ENCODE measurements around the gene TMEM100. TPM values are rescaled to one million over a fixed set of nuclear protein-coding genes. Genes with fewer than 3 reads are reported as not detected.

Gene TMEM100
- total RNA-seq, 5 donors from 2014 or later (not counting 1 experiment from before 2014, with no cell fraction given), result 0.35 TPM; not detected in 4

DNA sequence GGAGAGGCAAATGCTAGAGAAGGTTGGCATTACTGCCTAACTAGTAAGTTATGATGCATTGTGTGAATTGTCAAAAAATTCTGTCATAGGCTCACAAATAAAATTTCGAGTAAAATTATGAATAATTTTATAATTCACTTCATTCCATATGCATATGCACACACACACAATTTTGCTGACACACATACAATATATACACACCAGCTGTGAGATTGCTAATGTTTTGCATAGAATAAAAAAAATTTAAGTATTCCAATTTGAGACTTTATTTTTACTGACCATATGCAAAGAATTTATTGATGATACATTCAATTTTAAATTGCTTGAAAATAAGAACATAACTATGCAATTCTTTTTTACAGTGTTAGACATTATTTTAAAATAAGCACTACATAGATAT is 6.8 kb upstream of the TMEM100 start:
- Histone ChIP-seq H3K27ac (ENCODE audit: low read length) (no peak overlapping the region), H3K4me1 (ENCODE audit: control insufficient read depth in 1 of 2, extremely low read depth in 1 of 2, insufficient read depth in 2 of 2, low read length in 2 of 2) (no peaks in the 10 kb centered on the region), H3K36me3 (ENCODE audit: control insufficient read depth in 2 of 2, extremely low read depth in 1 of 2, insufficient read depth in 1 of 2, low read length in 1 of 2) (no peaks in the 10 kb centered on the region), H3K27me3 (replicated peaks in 1 of 2; ENCODE audit: control insufficient read depth in 2 of 2, extremely low read depth in 1 of 2, insufficient read depth in 2 of 2, low read length in 1 of 2) (peaks cover 3 to 5% of the 10 kb centered on the region in 2 experiments), H3K9me3 (no peaks in the 10 kb centered on the region), H3K4me3 (ENCODE audit: control insufficient read depth in 1 of 2, extremely low read depth in 1 of 2, low read length in 1 of 2) (no peak overlapping the region)
- H3K4me3 Mint-ChIP-seq, result no peak overlapping the region
- DNase-seq (no peak), ATAC-seq (replicated peaks in 1 of 4) (no peak)
- no peaks in the 10 kb centered on the region for H3K36me3 Mint-ChIP-seq
- no peaks in the 10 kb centered on the region for H3K4me1 Mint-ChIP-seq
- ChIA-PET POLR2A (no interaction called here), CTCF (interaction anchor here in 1 of 2 donors (0.8 kb wide), 1 partner anchor 21 kb away, joined by 3 read pairs; no protein-coding TSS in a partner anchor)
- peaks cover 37 to 47% of the 10 kb centered on the region in 2 donors for H3K27me3 Mint-ChIP-seq
- no peaks in the 10 kb centered on the region for H3K9me3 Mint-ChIP-seq
- WGBS (ENCODE audit: insufficient coverage), result no CpG with 5 or more reads among the region's 1 CpG
- H3K27ac Mint-ChIP-seq, result no peak overlapping the region

DNA sequence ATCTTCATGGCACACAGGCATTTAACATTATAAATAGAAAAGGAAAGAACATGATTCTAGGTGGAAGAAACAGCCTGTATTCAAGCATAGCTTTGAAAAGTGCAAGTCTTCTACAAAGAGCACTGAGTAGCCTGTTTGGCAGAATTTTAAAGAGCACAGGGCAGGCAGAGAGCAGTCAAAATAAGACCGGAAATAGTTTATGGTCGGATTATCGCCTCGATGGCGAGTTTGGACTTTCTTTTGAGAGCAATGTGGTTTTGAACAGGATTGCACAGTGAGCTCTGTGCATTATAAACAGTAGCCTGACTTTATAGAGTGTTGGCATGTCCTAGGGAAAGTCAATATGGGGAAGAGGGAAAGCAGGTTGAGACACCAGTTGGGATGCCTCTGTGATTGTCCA is 6.2 kb upstream of the TMEM100 start:
- no peak overlapping the region for H3K4me3 Mint-ChIP-seq
- 91% methylated on average over 5 of the region's 5 CpGs for WGBS (ENCODE audit: insufficient coverage)
- peaks cover 3 to 5% of the 10 kb centered on the region in 2 experiments for H3K27me3 ChIP-seq (replicated peaks in 1 of 2; ENCODE audit: control insufficient read depth in 2 of 2, extremely low read depth in 1 of 2, insufficient read depth in 2 of 2, low read length in 1 of 2)
- peaks cover 41 to 47% of the 10 kb centered on the region in 2 donors for H3K27me3 Mint-ChIP-seq
- no peaks in the 10 kb centered on the region for H3K9me3 Mint-ChIP-seq
- no peak overlapping the region for H3K27ac Mint-ChIP-seq
- ChIA-PET POLR2A (no interaction called here), CTCF (interaction anchor here in 1 of 2 donors (0.8 kb wide), 1 partner anchor 21 kb away, joined by 3 read pairs; no protein-coding TSS in a partner anchor)
- no peaks in the 10 kb centered on the region for H3K36me3 ChIP-seq (ENCODE audit: control insufficient read depth in 2 of 2, extremely low read depth in 1 of 2, insufficient read depth in 1 of 2, low read length in 1 of 2)
- no peak for ATAC-seq (replicated peaks in 1 of 4)
- no peaks in the 10 kb centered on the region for H3K9me3 ChIP-seq
- H3K4me1 ChIP-seq (ENCODE audit: control insufficient read depth in 1 of 2, extremely low read depth in 1 of 2, insufficient read depth in 2 of 2, low read length in 2 of 2), result no peaks in the 10 kb centered on the region
- H3K4me3 ChIP-seq (ENCODE audit: control insufficient read depth in 1 of 2, extremely low read depth in 1 of 2, low read length in 1 of 2), result no peak overlapping the region
- no peaks in the 10 kb centered on the region for H3K36me3 Mint-ChIP-seq
- DNase-seq, result no peak
- H3K27ac ChIP-seq (ENCODE audit: low read length), result no peak overlapping the region
- no peaks in the 10 kb centered on the region for H3K4me1 Mint-ChIP-seq

DNA sequence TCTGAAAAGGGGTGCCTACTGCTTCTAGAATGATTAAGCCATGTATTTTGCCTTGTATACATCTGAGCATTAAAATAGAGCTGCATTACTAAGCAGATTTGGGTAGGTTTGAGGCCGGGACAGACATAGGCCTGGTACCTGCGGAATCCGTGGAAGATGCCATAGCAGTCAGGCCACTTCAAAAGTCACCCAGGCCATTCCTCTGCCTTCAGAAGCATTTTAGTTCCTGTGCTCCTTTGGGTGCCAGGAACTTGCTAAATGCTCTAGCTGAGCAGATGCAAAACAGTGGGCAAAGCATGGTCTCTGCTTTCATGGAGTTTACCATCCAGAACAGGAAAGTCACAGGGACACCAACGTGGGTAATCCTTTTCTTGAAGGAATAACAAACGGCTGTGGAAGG is 5.7 kb upstream of the TMEM100 start:
- Histone ChIP-seq H3K36me3 (ENCODE audit: control insufficient read depth in 2 of 2, extremely low read depth in 1 of 2, insufficient read depth in 1 of 2, low read length in 1 of 2) (no peaks in the 10 kb centered on the region), H3K9me3 (no peaks in the 10 kb centered on the region), H3K27me3 (replicated peaks in 1 of 2; ENCODE audit: control insufficient read depth in 2 of 2, extremely low read depth in 1 of 2, insufficient read depth in 2 of 2, low read length in 1 of 2) (peaks cover 3 to 5% of the 10 kb centered on the region in 2 experiments), H3K4me1 (ENCODE audit: control insufficient read depth in 1 of 2, extremely low read depth in 1 of 2, insufficient read depth in 2 of 2, low read length in 2 of 2) (no peaks in the 10 kb centered on the region), H3K27ac (ENCODE audit: low read length) (no peak overlapping the region), H3K4me3 (ENCODE audit: control insufficient read depth in 1 of 2, extremely low read depth in 1 of 2, low read length in 1 of 2) (no peak overlapping the region)
- ATAC-seq (replicated peaks in 1 of 4) (no peak), DNase-seq (no peak)
- no peaks in the 10 kb centered on the region for H3K4me1 Mint-ChIP-seq
- H3K9me3 Mint-ChIP-seq, result no peaks in the 10 kb centered on the region
- ChIA-PET CTCF (interaction anchor here in 1 of 2 donors (0.7 kb wide), 1 partner anchor 11 kb away, joined by 12 read pairs; no protein-coding TSS in a partner anchor), POLR2A (no interaction called here)
- H3K36me3 Mint-ChIP-seq, result no peaks in the 10 kb centered on the region
- H3K4me3 Mint-ChIP-seq, result no peak overlapping the region
- WGBS (ENCODE audit: insufficient coverage), result 77% methylated on average over 4 of the region's 5 CpGs
- H3K27ac Mint-ChIP-seq, result no peak overlapping the region
- peaks cover 41 to 47% of the 10 kb centered on the region in 2 donors for H3K27me3 Mint-ChIP-seq

DNA sequence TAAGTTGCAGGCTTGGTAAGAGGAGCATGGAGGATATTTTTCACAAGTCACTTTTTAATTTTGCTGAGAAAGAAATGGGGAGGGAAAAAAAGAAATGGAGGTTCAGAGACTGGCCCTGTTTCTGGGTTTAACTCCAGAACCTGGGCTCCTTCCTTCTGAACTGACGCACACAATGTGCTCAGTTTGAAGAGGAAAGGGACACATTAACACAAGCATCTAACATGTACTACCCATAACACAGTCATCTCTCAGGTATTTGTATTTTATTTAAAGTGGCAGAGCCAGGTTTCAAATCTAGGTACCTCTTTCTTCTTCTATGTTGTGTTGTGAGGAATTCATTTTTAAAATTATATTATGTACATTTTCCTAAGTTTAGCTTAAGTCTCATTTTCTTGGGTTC is 5.3 kb upstream of the TMEM100 start:
- H3K27ac Mint-ChIP-seq, result no peak overlapping the region
- H3K36me3 ChIP-seq (ENCODE audit: control insufficient read depth in 2 of 2, extremely low read depth in 1 of 2, insufficient read depth in 1 of 2, low read length in 1 of 2), result no peaks in the 10 kb centered on the region
- H3K36me3 Mint-ChIP-seq, result no peaks in the 10 kb centered on the region
- H3K27ac ChIP-seq (ENCODE audit: low read length), result no peak overlapping the region
- H3K27me3 ChIP-seq (replicated peaks in 1 of 2; ENCODE audit: control insufficient read depth in 2 of 2, extremely low read depth in 1 of 2, insufficient read depth in 2 of 2, low read length in 1 of 2), result peaks cover 3 to 5% of the 10 kb centered on the region in 2 experiments
- H3K4me1 Mint-ChIP-seq, result no peaks in the 10 kb centered on the region
- H3K9me3 Mint-ChIP-seq, result no peaks in the 10 kb centered on the region
- ATAC-seq (replicated peaks in 1 of 4), result no peak
- POLR2A ChIA-PET, result no interaction called here
- no CpG with 5 or more reads among the region's 1 CpG for WGBS (ENCODE audit: insufficient coverage)
- no peaks in the 10 kb centered on the region for H3K9me3 ChIP-seq
- DNase-seq, result no peak
- H3K4me1 ChIP-seq (ENCODE audit: control insufficient read depth in 1 of 2, extremely low read depth in 1 of 2, insufficient read depth in 2 of 2, low read length in 2 of 2), result no peaks in the 10 kb centered on the region
- H3K4me3 Mint-ChIP-seq, result no peak overlapping the region
- peaks cover 41 to 48% of the 10 kb centered on the region in 2 donors for H3K27me3 Mint-ChIP-seq
- H3K4me3 ChIP-seq (ENCODE audit: control insufficient read depth in 1 of 2, extremely low read depth in 1 of 2, low read length in 1 of 2), result no peak overlapping the region
- CTCF ChIA-PET, result interaction anchor here in 1 of 2 donors (0.7 kb wide), 1 partner anchor 11 kb away, joined by 12 read pairs; no protein-coding TSS in a partner anchor

DNA sequence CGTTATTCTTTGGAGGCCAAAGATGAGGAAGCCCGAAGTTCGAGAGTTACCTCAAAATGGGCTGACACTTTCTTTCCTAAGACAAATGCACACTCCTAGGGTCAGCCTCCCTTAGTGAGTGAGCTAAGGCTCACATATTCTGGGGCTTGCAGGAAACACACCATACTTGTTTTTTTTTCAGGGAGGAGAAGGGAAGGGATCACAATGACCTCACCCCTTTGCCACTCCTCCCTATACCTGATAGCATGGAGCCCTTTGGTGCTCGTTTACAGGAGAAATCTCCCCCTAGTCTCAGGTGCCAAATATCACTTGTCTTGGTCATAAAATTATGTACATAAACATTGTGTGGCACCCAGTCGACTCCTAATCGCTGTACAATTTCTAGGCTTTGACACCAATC is 4.6 kb upstream of the TMEM100 start:
- 100% methylated on average over 3 of the region's 6 CpGs for WGBS (ENCODE audit: insufficient coverage)
- Mint-ChIP-seq H3K4me3 (no peak overlapping the region), H3K27me3 (peaks cover 45 to 49% of the 10 kb centered on the region in 2 donors), H3K9me3 (no peaks in the 10 kb centered on the region), H3K36me3 (no peaks in the 10 kb centered on the region), H3K27ac (no peak overlapping the region), H3K4me1 (no peaks in the 10 kb centered on the region)
- Histone ChIP-seq H3K4me1 (ENCODE audit: control insufficient read depth in 1 of 2, extremely low read depth in 1 of 2, insufficient read depth in 2 of 2, low read length in 2 of 2) (no peaks in the 10 kb centered on the region), H3K9me3 (no peaks in the 10 kb centered on the region), H3K4me3 (ENCODE audit: control insufficient read depth in 1 of 2, extremely low read depth in 1 of 2, low read length in 1 of 2) (no peak overlapping the region), H3K27me3 (replicated peaks in 1 of 2; ENCODE audit: control insufficient read depth in 2 of 2, extremely low read depth in 1 of 2, insufficient read depth in 2 of 2, low read length in 1 of 2) (peaks cover 3 to 5% of the 10 kb centered on the region in 2 experiments), H3K27ac (ENCODE audit: low read length) (no peak overlapping the region), H3K36me3 (ENCODE audit: control insufficient read depth in 2 of 2, extremely low read depth in 1 of 2, insufficient read depth in 1 of 2, low read length in 1 of 2) (no peaks in the 10 kb centered on the region)
- ChIA-PET CTCF (interaction anchor here in 1 of 2 donors (1.0 kb wide), 1 partner anchor 9 kb away, joined by 3 read pairs; no protein-coding TSS in a partner anchor), POLR2A (no interaction called here)
- ATAC-seq (replicated peaks in 1 of 4) (no peak), DNase-seq (no peak)

DNA sequence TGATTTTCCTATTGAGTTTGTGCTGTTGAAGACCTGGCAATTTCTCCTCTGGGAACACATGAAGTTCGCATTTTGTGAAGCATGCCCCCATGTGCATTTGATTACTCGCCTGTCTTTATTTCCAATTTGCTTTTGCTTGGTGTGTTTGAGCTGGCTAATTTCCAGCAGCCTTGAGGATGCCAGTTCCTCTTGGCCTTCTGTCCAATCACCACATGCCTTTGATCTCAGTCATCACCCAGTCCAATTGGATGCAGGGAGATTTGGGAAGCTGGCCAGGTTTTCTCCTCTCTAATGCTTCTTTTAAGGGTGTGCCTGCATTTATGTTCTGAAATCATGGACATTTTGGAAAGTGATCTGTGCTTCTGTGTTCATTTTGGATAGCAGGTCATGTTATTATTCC is 3.8 kb upstream of the TMEM100 start:
- H3K9me3 Mint-ChIP-seq, result no peaks in the 10 kb centered on the region
- ATAC-seq (replicated peaks in 1 of 4) (no peak), DNase-seq (no peak)
- H3K36me3 Mint-ChIP-seq, result no peaks in the 10 kb centered on the region
- no CpG with 5 or more reads among the region's 2 CpGs for WGBS (ENCODE audit: insufficient coverage)
- CTCF ChIA-PET, result interaction anchor here in 1 of 2 donors (1.0 kb wide), 1 partner anchor 8 kb away, joined by 3 read pairs; no protein-coding TSS in a partner anchor
- peaks cover 41 to 45% of the 10 kb centered on the region in 2 donors for H3K27me3 Mint-ChIP-seq
- POLR2A ChIA-PET, result no interaction called here
- H3K4me3 Mint-ChIP-seq, result no peak overlapping the region
- Histone ChIP-seq H3K4me3 (ENCODE audit: control insufficient read depth in 1 of 2, extremely low read depth in 1 of 2, low read length in 1 of 2) (no peak overlapping the region), H3K9me3 (no peaks in the 10 kb centered on the region), H3K36me3 (ENCODE audit: control insufficient read depth in 2 of 2, extremely low read depth in 1 of 2, insufficient read depth in 1 of 2, low read length in 1 of 2) (no peaks in the 10 kb centered on the region), H3K4me1 (ENCODE audit: control insufficient read depth in 1 of 2, extremely low read depth in 1 of 2, insufficient read depth in 2 of 2, low read length in 2 of 2) (no peaks in the 10 kb centered on the region), H3K27me3 (replicated peaks in 1 of 2; ENCODE audit: control insufficient read depth in 2 of 2, extremely low read depth in 1 of 2, insufficient read depth in 2 of 2, low read length in 1 of 2) (peaks cover 2 to 3% of the 10 kb centered on the region in 2 experiments), H3K27ac (ENCODE audit: low read length) (no peak overlapping the region)
- no peak overlapping the region for H3K27ac Mint-ChIP-seq
- H3K4me1 Mint-ChIP-seq, result no peaks in the 10 kb centered on the region

DNA sequence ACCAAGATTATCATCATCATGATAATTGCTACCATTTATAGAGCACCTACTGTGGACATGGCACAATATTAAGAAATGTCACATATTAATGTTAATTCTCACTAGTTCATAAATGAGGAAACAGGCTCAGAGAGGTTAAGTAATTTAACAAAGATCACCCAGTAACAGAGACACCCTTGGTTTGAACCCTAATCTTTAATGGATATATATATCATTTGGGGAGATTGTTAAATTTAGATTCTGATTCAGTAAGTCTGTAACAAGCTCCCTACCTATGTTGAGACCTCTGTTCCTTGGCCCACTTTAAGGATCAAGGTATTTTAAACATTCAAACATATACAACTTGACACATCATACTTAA is 804 bp upstream of the TMEM100 start:
- ATAC-seq (replicated peaks in 1 of 4) (no peak), DNase-seq (no peak)
- Mint-ChIP-seq H3K27ac (no peak overlapping the region), H3K9me3 (no peaks in the 10 kb centered on the region), H3K4me3 (no peak overlapping the region), H3K27me3 (peaks cover 39 to 42% of the 10 kb centered on the region in 2 donors), H3K36me3 (no peaks in the 10 kb centered on the region), H3K4me1 (no peaks in the 10 kb centered on the region)
- peaks cover 0 to 9% of the 10 kb centered on the region in 2 experiments for H3K27me3 ChIP-seq (replicated peaks in 1 of 2; ENCODE audit: control insufficient read depth in 2 of 2, extremely low read depth in 1 of 2, insufficient read depth in 2 of 2, low read length in 1 of 2)
- no peaks in the 10 kb centered on the region for H3K36me3 ChIP-seq (ENCODE audit: control insufficient read depth in 2 of 2, extremely low read depth in 1 of 2, insufficient read depth in 1 of 2, low read length in 1 of 2)
- H3K9me3 ChIP-seq, result no peaks in the 10 kb centered on the region
- no peak overlapping the region for H3K4me3 ChIP-seq (ENCODE audit: control insufficient read depth in 1 of 2, extremely low read depth in 1 of 2, low read length in 1 of 2)
- no peaks in the 10 kb centered on the region for H3K4me1 ChIP-seq (ENCODE audit: control insufficient read depth in 1 of 2, extremely low read depth in 1 of 2, insufficient read depth in 2 of 2, low read length in 2 of 2)
- ChIA-PET CTCF (interaction anchor here in 1 of 2 donors (1.6 kb wide), 1 partner anchor 8 kb away, joined by 5 read pairs; no protein-coding TSS in a partner anchor), POLR2A (no interaction called here)
- no peak overlapping the region for H3K27ac ChIP-seq (ENCODE audit: low read length)
